NCI-H526 (cell line): ENCODE measurements around the gene MOB3A.

Source experiments
- DNase-seq, 2 experiments: peaks; one replicate each; lab custom pipeline; 2025; lab: John Stamatoyannopoulos, UW

Gene MOB3A

GRCh38 chr19:2046046-2046907 is 49.8 kb downstream of the MOB3A start:
- DNase-seq: no peak

GRCh38 chr19:2045501-2046045 is 50.6 kb downstream of the MOB3A start:
- no peak for DNase-seq

GRCh38 chr19:2044709-2045500 is 51.2 kb downstream of the MOB3A start:
- no peak for DNase-seq

- no peak for DNase-seq
These were observed 52.0 kb downstream of the MOB3A start for GRCh38 chr19:2043961-2044708.

GRCh38 chr19:2043251-2043641 is 52.9 kb downstream of the MOB3A start:
- no peak for DNase-seq

- DNase-seq: no peak
These were observed 53.5 kb downstream of the MOB3A start for GRCh38 chr19:2042485-2043250.

- DNase-seq: peak; percentile 69 to 95
These were observed 54.2 kb downstream of the MOB3A start for GRCh38 chr19:2041683-2042484.

GRCh38 chr19:2041433-2041682 is 54.8 kb downstream of the MOB3A start:
- DNase-seq: no peak

GRCh38 chr19:2040647-2041432 is 55.3 kb downstream of the MOB3A start:
- DNase-seq: no peak

- DNase-seq: no peak
These were observed 56.0 kb downstream of the MOB3A start for GRCh38 chr19:2039959-2040646.

GRCh38 chr19:2039089-2039958 is 56.8 kb downstream of the MOB3A start:
- no peak for DNase-seq

- no peak for DNase-seq
These were observed 57.6 kb downstream of the MOB3A start for GRCh38 chr19:2038284-2039088.

- no peak for DNase-seq
These were observed 58.4 kb downstream of the MOB3A start for GRCh38 chr19:2037651-2038255.

- no peak for DNase-seq
These were observed 59.7 kb downstream of the MOB3A start for GRCh38 chr19:2036424-2036823.

GRCh38 chr19:2035590-2035991 is 60.5 kb downstream of the MOB3A start:
- no peak for DNase-seq

GRCh38 chr19:2034729-2035589 is 61.2 kb downstream of the MOB3A start:
- DNase-seq: peak in 1 of 2 experiments; percentile 55
